ENCODE measurements around the gene NGDN.
"Not testable (repeated sequence)": the region's sequence is repeated elsewhere in the genome, so short reads cannot be mapped to it uniquely, and the experiment has no call there.

NGDN gene

DNA sequence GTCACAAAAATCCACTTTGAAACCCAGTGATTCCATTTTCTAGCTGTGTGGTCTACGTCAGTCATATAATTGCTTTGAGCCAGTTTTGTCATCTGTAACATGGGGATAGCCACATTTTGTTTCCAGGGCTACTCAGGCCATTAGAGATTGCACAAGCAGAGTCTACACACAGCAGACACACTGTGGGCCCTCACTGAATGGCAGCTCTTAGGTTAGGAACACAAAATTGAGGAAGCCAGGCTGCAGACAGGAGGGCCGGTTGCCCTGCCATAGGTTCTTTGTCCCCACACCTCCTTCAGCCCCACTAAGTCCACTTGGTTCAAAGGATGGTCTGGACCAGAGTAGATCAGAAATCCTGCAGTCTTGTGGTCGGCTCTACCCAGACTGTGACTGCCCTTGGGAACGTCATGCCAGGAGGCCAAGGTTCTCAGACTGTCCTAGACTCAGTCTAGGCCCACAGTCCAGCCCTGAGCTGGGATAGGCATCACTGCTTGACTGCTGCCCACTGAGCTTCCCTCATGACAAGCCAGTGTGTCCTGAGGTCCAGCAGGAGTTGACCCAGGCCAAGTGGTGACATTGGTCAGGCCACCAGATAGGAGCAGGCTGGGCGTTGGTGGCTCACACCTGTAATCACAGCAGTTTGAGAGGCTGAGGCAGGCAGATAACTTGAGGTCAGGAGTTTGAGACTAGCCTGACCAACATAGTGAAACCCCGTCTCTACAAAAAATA lies 30.2 kb upstream of the NGDN start:
- DNase-seq = peak; percentile 22

DNA sequence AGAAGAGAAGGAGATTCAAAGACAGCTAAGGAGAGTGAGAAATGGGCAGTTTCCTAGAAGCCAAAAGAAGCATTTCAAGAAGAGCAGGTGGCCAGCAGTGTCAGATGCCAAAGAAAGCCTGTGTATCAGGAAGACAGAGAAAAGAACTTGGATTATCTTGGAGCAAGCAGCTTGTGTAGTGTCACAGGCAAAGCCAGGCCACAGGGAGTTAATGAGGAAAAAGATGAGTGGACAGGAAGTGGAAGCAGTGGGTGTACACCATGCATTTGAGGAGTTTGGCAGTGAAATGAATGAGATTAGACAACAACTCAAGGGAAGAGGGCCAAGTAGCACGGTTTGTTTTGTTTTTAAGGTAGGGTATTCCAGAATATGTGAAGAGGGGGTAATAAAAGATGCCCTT lies 28.4 kb upstream of the NGDN start:
- no peak for DNase-seq

DNA sequence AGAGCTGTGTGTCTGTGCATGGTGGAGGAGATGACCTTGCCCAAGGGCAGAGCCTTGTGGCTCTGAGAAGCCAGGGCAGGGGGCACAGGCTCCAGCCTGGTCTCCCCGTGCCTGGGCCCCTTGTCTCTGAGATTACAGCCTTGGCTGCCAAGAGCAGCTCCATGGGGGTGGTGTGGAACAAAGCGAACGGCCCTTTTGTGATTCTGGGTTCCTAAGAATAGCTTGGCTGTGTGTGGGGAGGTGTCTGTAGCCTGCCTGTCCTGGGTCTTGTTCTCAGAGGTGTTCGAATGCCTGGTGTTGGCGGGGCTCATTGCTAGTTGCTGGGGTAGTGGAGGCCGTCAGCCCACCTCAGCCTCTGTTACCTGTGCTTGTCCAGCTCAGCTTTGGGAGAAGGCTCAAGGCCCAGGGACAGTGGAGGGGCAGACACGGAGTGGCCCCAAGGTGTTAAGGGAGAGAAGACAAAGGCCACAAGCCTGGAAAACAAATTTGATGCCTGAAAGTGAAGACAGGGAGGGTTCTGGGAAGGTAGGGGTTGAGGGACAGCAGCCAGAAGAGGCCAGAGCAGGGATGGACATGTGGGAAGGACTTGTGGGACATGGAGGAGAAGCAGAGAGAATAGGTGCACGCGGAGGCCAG lies 26.7 kb upstream of the NGDN start:
- DNase-seq = peak; percentile 54

DNA sequence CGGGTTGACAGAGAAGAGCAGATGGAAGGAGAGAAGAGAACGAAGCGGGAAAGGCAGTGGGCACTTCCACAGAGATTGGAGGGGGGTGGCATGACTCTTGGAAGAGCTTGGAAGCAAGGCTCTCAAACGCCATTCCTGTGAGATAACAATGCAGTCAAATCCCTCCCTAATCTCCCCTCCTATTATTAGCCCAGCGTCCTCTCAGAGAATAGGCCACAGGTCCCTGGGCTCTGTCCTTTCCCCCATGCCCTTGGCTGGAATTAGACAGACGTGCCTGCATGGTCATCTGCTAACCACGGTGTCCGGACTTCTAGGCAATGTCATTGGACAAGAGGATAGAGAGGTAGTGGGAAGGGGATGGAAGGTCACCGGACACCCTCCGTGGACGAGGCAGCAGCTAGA lies 26.1 kb upstream of the NGDN start:
- no peak for DNase-seq

DNA sequence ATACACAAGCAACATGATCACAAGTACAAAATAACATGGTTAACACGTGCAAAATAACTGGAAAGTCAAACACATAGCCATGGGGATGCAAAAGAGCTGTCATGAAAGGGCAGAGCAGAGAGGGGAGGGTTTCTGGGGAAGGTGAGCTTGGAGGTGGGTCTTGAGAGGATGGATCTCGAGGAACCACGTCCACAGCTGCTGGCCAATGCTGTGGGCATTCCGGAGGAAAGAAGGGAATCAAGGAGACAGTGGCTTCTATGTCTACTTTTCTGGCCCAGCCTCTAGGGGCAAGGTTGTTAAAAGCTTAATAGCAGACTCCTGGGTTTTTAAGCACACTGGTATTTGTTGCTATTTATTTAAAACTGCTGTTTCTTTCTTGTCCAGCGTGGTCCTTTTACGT lies 25.6 kb upstream of the NGDN start:
- DNase-seq = no peak

DNA sequence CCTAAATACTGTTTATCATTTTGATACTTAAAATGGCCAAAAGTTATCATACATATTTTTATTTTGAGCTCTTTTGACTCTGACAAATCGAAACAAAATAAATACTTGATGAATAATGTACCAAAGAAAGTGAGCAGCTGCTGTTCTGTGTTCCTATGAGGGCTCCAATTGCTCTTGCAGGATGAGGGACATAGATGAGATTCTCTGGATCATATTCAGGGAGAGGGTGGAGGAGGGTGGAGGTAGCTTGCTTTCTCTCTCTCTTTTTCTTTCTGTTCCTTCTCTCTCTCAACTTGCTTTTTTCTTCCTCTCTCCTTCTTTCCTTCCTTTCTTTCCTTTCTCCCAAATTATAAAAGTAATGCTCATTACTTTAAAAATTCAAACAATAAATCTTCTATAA lies 25.2 kb upstream of the NGDN start:
- DNase-seq = no peak

DNA sequence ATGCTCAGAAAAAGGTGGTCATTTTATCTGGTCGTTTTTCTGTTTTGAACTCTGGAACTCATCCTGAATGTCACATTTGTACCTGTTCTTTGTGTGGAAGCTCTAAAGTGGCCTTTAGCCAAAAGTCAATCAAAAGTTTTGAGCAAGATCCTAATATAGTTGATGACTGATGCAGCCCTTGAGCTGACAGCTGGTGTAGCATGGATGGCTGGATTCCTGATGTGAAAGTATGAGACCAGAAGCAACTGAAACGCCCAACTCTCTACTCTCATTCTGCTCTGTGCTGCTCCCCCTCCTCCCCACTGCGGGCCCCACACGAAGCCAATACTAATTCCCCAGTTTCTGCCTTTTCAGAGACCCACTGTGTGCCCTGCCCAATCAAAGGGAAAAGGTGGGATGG lies 23.7 kb upstream of the NGDN start:
- DNase-seq = no peak

DNA sequence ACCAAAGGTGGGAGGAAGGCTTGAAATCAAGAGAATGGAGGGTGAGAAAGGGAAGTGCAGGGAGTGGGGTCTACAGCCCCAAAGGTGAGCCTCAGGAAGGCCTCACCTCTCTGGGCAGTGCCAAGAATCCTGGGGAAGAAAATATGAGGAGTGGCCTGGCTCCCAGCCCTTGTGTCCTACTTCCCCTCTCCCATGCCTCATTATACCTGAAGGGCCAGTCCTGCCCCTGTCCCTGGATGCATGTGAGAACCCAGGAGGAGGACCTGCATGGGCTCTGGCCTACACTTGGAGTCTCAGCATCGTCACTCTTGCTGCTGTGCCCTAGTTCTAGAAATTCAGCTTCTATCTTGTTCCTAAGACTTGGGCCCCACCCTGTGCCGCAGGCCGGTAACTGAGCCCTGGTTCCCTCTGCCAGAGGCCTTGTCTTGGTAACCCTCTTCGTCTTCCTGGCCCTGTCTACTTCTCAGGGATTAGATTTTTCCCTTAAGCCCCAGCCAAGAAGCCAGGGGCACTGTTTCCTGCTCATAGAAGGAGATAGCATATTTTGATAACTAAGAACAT lies 23.1 kb upstream of the NGDN start:
- DNase-seq = no peak

DNA sequence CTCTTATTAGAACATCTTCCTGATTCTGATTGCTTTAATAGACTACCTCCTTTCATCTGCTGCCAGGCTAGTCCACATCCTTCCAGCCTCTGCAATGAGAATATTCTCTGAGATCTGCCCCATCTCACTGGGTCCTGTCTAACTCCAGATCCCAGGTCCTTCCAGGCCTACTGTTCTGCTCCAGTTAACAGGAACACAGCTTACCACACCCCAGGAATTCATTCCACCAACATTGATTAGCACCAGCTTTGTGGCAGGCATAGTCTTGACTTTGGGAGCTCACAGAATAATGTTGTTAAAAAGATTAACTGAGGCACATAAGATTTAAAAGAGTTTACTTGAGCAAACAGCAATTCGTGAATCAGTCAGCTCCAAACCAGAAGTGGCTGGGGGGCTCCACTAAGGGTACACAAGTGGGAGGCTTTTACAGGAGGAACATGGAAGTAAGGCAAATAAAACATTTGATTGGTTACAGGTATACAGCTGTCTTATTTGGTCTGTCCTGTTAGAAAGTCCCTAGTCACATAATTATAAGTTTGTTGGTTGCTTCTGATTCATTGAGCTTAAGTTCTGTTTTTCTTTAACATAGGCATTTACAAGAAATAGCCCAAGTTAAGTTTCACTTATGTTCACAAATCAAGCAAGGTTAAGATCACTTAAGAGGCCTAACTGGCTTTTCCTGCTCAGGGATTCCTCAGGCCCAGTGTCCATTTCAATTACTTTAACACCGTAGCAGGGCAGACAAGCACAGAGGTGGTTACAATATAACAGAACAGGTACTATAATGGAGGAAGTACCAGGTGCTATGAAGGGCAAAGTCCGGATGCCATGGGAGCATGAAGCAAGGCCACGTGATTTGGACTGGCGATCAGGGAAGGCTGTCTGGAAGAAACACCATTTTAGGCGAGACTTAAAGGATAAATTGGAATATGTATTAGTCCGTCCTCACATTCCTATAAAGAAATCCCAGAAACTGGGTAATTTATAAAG lies 21.8 kb upstream of the NGDN start:
- DNase-seq = no peak

DNA sequence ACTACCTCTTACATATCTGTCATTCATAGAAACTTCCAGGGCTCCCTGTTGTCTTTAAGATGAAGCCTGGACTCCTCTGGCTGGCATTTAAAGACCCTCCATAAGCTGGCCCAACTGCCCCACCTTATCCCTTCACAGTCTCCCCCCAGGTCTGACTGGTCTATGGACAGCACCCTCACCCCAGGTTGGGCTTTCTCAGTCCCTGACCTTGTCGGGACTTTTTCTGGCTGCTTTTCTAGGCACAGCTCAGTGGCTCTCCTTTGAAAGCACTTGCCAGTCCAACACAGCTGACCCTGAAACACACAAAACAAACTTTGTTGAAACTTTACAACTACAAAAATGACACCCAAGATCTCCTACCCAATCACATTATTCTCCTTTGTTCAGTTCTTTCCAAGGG lies 20.2 kb upstream of the NGDN start:
- no peak for DNase-seq

DNA sequence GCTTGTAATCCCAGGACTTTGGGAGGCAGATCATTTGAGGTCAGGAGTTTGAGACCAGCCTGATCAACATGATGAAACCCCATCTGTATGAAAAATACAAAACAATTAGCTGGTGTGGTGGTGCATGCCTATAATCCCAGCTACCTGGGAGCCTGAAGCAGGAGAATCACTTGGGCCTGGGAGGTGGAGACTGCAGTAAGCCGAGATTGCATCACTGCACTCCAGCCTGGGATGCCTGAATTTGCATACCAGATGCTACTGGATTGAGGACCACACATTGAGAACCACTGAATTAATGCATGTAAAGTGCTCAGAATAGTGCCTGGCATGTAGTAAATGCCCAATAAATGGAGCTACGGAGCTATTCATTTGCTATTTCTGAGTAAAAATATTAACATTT lies 19.1 kb upstream of the NGDN start:
- no peak for DNase-seq

DNA sequence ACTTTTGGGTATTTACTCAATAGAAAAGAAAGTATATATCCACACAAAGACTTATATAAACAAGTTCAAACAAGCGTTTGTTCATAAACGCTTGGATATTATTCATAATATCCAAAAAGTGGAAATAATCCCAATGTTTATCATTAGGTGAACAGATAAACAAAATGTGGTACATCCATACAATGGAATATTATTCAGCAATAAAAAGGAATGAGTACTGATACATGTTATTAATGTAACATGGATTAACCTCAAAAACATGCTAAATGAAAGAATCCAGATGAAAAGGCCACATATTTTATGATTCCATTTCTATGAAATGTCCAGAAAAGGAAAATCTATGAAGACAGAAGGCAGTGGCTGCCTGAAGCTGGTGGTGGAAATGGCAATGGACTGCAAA lies 17.3 kb upstream of the NGDN start:
- DNase-seq = no peak

DNA sequence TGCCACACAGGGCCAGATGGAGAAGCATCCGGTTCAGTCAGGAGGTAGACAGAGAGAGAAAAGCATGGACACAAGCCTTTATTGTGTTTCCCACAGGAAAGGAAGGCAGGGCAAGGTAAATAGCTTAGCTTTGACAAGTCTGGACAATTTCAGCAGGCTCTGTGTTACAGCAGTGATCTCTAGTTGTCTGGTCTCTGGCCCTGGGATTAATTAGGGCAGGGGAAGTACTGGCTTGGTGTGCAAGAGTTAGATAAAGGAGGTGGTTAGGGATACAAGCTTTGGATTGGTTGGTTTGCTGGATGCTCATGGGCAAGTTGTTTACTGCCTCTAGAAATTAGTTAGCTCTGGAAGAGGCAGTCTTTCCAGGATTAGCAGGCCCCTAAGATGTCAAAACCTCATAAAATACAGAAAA lies 15.1 kb upstream of the NGDN start:
- DNase-seq = no peak

DNA sequence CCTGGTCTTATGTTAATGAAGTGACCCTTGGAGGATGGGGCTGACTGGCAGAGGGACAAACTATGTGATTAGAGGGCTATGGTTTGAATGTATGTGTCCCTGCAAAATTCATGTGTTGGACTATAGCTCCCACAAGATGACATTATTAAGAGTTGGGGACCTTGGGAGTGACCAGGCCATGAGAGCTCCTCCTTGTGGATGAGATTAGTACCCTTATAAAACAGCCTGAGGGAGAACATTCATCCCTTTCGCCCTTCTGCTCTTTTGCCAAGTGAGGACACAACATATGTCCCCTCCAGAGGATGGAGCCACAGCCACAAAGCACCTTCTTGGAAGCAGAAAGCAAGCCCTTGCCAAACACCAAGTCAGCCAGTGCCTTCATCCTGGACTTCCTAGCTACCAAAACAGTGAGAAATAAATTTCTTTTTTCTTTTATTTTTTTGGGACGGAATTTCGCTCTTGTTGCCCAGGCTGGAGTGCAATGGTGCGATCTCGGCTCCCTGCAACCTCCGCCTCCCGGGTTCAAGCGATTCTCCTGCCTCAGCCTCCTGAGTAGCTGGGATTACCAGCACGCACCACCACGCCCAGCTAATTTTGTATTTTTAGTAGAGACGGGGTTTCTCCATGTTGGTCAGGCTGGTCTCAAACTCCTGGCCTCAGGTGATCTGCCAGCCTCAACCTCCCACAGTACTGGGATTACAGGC lies 12.5 kb upstream of the NGDN start:
- DNase-seq = not testable (repeated sequence)

DNA sequence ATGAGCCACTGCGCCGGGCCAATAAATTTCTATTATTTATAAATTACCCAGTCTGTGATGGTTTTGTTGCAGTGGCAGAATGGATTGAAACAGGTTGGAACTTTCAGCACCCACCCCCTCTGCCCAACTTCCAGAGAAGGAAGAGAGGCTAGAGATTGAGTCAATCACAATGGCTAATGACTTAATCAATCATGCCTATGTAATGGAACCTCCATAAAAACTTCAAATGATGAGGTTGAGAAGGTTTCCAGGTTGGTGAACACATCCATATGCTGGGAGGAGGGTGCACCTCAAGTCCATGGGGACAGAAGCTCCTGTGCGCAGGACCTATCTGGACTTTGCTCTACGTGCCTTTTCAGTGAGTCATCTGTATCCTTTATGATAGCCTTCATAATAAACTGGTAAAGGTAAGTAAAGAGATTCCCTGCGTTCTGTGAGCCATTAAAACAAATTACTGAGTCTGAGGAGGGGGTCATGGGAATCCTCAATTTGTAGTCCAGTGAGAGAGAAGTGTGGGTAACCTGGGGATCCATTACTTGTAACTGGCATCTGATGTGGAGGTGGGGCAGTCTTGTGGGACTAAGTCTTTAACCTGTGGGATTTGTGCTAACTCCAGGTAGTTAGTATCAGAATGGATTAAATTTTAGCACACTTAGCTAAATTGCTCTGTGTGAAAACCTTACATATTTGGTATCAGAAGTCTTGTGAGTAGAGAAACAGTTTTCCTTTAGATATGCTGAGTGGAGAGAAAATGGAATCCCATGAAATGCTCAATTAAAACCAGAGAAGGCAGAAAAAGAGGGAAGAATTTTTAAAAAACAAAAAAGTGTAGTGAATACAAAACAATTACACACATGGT lies 11.7 kb upstream of the NGDN start:
- DNase-seq = no peak

DNA sequence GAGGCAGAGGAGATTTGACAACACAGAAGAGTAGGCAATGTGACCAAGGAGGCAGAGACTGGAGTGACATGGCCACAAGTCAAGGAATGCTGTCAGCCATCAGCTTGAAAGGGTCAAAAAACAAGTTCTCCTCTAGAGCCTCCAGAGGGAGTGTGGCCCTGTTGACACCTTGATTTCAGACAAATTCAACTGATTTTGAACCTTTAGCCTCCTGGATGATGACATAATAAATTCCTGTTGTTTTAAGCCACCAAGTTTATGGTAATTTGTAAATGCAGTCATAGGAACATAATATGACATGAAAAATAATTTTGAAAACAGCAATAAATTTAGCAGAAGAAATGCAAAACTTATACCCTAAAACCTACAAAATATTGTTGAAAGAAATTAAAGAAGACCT lies 8.5 kb upstream of the NGDN start:
- no peak for DNase-seq

DNA sequence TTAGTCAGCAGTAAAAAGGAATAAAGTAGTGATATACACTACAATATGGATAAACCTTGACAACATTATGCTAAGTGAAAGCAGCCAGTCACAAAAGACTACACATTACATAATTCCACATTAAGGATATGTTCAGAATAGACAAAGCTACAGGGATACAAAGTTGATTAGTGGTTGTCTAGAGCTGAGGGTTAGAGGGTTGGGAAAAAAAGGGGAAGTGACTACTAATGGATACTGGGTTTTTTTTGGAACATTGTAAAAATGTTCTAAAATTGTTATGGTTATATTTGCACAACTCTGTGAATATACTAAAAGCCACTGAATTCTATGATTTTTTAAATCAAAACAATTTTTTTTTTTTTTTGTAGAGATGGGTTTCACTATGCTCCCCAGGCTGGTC lies 4.8 kb upstream of the NGDN start:
- DNase-seq = no peak

DNA sequence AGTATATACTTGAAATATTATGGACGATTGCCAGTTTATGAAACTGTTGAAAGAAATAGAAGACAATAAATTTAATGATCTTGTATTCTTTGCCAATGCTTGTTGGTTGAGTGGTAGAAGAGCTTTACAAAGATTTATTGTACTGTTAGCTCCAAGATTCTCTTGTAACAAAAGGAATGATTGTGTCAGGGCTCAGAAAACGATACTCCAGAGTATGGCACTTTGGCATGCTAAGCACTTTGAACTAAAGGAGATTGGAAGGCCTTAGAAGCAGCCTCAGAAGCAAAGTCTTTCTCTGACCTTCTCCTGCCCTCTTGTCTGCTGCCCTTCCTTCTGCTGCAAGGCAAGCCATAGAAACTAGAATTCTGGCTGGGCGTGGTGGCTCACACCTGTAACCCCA lies 4.2 kb upstream of the NGDN start:
- DNase-seq = no peak

DNA sequence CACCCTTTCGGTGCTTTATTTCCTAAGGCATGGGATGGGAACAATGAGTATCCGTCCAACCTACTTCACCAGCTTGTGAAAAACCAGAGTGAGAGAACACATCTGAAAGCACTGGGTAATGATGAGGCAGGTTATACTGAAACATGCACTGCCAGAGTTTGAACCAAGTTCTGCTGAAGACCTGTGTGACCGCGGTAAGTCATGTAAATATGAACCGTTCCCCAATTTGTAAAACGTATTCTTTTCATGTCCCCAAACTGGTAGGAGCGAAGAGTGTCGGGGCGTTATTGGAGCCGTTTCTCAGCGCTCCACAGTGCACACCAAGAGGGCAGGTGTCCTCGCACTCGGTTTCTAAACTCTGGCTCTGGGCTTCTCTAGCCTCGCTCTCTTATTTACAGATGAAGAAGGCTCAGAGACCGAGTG lies 788 bp upstream of the NGDN start:
- DNase-seq = no peak

DNA sequence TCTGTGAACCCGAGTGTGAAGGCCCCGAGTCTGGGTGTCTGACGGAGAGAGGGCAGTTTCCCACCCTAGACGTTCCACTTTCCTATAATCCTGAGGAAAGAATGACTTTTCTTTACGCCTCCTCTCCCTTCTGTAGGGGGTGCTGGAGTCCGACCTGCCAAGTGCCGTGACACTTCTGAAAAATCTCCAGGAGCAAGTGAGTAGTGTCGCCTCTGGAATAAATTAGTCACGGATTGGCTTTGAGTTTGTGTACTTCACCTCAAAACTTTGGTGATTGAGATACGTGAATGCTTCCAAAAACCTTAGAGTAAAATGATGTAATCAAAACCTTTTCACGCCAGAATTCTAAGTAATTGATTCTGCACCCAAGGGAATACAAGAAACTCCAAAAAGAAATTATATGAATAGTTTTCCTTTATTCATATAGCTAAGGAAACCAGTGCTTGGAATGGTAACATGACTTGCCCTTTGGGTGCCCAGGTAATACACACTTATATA lies 452 bp downstream of the NGDN start:
- no peak for DNase-seq

DNA sequence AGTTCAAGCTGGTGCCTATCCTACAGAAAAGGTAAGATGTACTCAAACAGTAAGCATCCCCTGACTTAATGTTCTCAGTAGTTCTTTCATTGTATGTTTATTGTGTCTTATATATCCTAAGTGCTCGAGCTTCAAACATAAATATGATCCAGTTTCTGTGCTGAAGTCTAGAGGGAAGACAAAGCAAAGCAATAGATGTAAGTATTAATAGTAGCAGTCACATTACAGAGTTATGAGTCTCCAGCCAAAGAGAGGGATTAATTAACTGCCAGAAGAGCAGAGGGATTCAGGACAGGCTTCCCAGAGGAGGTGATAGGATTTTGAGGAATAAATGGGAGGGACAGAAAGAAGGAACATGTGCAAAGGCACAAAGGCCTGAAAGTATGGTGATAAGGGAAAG lies 1.4 kb downstream of the NGDN start:
- no peak for DNase-seq

Data from activated effector memory CD4-positive, alpha-beta T cell treated with anti-CD3 and anti-CD28 coated beads, Interleukin-2, amount 50 U/mL, for 16 hours (primary cell).